Right lobe of liver (tissue), 6 donors: Measurements from ENCODE around the gene RABGAP1. TPM values are rescaled to one million over a fixed set of nuclear protein-coding genes. Genes with fewer than 3 reads are reported as not detected.
A peak's percentile ranks its signal among the peaks of the same experiment; 100 is the strongest.

Experiments
- ATAC-seq, 4 donors: fragments of 200-7000 bp; cut with Tn5 transposase; one replicate each; pipeline ENCODE4 v1.9.1; 2020; ENCODE audit warnings: mild to moderate bottlenecking in 4 of 4, moderate library complexity in 4 of 4
- DNase-seq, 3 donors: peaks; one replicate each; pipeline ENCODE4 v3.0.0-alpha.2; 2020
- H3K27ac ChIP-seq, 3 donors: fragments of 200-600 bp; one replicate each; pipeline ENCODE4 v1.8.0; 2022
- H3K27me3 ChIP-seq, 2 donors: fragments of 200-600 bp; one replicate each; pipeline ENCODE4 v1.8.0; 2022
- H3K36me3 ChIP-seq, 4 donors: fragments of 200-600 bp; sonication (generic) in 1 of 4; one replicate each; pipeline versions ENCODE4 v1.5.1 to v1.8.0; 2017 to 2022; ENCODE audit warnings: control low read depth in 1 of 4
- H3K4me1 ChIP-seq, 4 donors: fragments of 200-600 bp; sonication (generic) in 1 of 4; one replicate each; pipeline versions ENCODE4 v1.5.1 to v1.8.0; 2017 to 2022; ENCODE audit warnings: control low read depth in 1 of 4
- H3K4me3 ChIP-seq, 3 donors: fragments of 200-600 bp; one replicate each; pipeline ENCODE4 v1.8.0; 2022
- H3K9me3 ChIP-seq, 4 donors: fragments of 200-600 bp; sonication (generic) in 1 of 4; one replicate each; pipeline versions ENCODE4 v1.5.1 to v1.8.0; 2017 to 2022; ENCODE audit warnings: control low read depth in 1 of 4
- POLR2A ChIP-seq: fragments of 450-650 bp; IDR thresholded peaks from one replicate; pipeline ENCODE4 v1.6.1; 2017; ENCODE audit warnings: antibody characterized with exemption, mild to moderate bottlenecking
- WGBS: methylation state at CpG from one replicate; pipeline ENCODE4 v1.1.6; 2018; ENCODE audit warnings: low coverage, low lambda C conversion rate; ENCODE audit not compliant: insufficient coverage; ENCODE audit errors: missing lambda C conversion rate; 5-methylcytosine and 5-hydroxymethylcytosine counted together
- intact Hi-C, 2 donors: fragments of 100-400 bp; cut with DNase I; formaldehyde crosslinking; loops; one replicate each; pipeline versions ENCODE4 v1.11.2 to v1.14.1; 2022
- total RNA-seq, 6 experiments: library from RNA; depleted of rRNA in 2 of 6; stranded (reverse); fragments of >200 nt in 2 of 6; fragmentation: NEBNext Ultra II Directional in 3 of 6; extraction: Animal tissue kit (Norgen Biotek cat#: 25700) in 3 of 6; gene quantifications; one replicate each; pipeline versions ENCODE4 v1.1.0 to v1.2.4, GENCODE V29; 2016 to 2023
- TF ChIP-seq, protein P1 (sequence below), 4 donors: fragments of 200-600 bp in 3 of 4; fragments of 450-650 bp in 1 of 4; IDR thresholded peaks; one replicate each; pipeline versions ENCODE4 v1.5.1 to v1.8.0; 2016 to 2022; ENCODE audit warnings: antibody characterized with exemption in 4 of 4, mild to moderate bottlenecking in 2 of 4
- donor health status: DM: no; HTN: yes; CAD: no.
- donor health status: DM: no; HTN: no; CAD: no.
- donor health status: DM: no; HTN: no; CAD: no.
- donor health status: DM: no; HTN: yes; CAD: no.
- donor health status: DM: no; HTN: yes; CAD: no.

Gene RABGAP1
- total RNA-seq, 6 experiments from 2014 or later = 11.4 to 15.4 (median 13.5) TPM

DNA sequence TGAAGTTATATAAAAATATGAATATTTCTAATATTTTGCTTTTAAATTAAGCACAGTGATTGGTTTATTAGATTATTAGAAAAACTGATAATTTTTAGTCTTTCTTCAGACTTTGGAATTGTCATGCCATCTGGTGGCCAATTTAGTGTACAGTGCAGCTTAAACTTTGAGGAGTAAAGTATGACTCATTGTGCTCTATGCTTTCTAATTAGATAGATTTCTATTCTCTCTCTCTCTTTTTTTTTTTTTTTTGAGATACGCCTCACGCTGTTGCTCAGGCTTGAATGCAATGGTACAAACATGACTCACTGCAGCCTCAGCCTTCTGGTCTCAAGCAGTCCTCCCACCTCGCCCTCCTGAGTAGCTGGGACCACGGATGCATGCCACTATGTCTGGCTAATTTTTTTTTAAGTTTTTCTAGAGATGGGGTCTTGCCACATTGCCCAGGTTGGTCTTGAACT is 50.6 kb downstream of the RABGAP1 start:
- no peaks in the 10 kb centered on the region for H3K4me1 ChIP-seq
- DNase-seq (no peak), ATAC-seq (peak; percentile 73 to 94 (median 76))
- no peak overlapping the region for H3K4me3 ChIP-seq
- TF ChIP-seq POLR2A = no peak
- TF ChIP-seq, protein P1, sequence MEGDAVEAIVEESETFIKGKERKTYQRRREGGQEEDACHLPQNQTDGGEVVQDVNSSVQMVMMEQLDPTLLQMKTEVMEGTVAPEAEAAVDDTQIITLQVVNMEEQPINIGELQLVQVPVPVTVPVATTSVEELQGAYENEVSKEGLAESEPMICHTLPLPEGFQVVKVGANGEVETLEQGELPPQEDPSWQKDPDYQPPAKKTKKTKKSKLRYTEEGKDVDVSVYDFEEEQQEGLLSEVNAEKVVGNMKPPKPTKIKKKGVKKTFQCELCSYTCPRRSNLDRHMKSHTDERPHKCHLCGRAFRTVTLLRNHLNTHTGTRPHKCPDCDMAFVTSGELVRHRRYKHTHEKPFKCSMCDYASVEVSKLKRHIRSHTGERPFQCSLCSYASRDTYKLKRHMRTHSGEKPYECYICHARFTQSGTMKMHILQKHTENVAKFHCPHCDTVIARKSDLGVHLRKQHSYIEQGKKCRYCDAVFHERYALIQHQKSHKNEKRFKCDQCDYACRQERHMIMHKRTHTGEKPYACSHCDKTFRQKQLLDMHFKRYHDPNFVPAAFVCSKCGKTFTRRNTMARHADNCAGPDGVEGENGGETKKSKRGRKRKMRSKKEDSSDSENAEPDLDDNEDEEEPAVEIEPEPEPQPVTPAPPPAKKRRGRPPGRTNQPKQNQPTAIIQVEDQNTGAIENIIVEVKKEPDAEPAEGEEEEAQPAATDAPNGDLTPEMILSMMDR (IDR thresholded peaks at IDR 0.05) = peak; percentile 65 to 82 (median 74)
- 26% methylated on average over 3 of the region's 4 CpGs for WGBS
- no peaks in the 10 kb centered on the region for H3K27me3 ChIP-seq
- no peaks in the 10 kb centered on the region for H3K9me3 ChIP-seq
- intact Hi-C loops = no loop called here
- H3K27ac ChIP-seq = no peak overlapping the region
- H3K36me3 ChIP-seq = peaks cover 0 to 23% (median 4%) of the 10 kb centered on the region in 4 donors

DNA sequence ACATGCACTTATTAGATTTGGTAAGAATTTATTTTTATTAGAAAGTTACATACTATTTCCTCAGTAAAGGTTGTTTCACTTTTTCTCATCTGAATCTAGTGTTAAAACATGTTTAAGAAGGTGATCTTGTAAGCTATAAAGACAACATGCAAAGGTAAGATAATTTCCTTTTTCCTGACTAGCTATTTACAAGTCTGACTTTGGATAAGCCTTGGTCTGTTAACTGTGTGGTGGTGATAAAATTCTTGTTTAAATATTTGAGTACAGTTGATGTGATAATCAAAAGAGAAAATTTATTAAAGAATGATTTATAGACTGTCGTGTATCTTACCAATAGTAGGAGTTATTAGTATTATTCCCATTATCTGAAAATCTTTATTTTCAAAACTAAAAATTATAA is 55.8 kb downstream of the RABGAP1 start:
- ATAC-seq = no peak
- Histone ChIP-seq H3K9me3 (no peaks in the 10 kb centered on the region), H3K27me3 (no peaks in the 10 kb centered on the region), H3K4me1 (peaks cover 0 to 4% (median 0%) of the 10 kb centered on the region in 4 donors), H3K36me3 (peaks cover 0 to 5% (median 0%) of the 10 kb centered on the region in 4 donors), H3K4me3 (no peak overlapping the region), H3K27ac (no peak overlapping the region)
- TF ChIP-seq POLR2A = no peak
- TF ChIP-seq, protein P1 (IDR thresholded peaks at IDR 0.05) = no peak
- intact Hi-C loops = no loop called here
- 31% methylated on average over 1 of the region's 1 CpG for WGBS
- no peak for DNase-seq

DNA sequence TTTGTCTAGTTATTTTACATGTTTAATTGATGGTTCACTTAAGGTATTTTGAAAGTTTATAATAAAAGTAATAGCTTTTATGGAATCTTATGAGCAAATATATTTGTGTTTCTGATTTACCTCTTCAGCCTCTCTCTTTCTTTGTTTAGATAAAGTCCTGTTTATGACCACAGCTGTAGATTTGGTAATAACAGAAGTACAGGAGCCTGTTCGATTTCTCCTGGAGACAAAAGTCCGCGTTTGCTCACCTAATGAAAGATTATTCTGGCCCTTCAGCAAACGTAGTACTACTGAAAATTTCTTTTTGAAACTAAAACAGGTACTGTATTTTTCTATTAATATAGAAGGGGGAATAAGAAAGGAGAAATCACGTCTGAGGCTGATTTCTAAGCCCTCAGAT is 57.6 kb downstream of the RABGAP1 start:
- peak; percentile 68 to 84 (median 72) for ATAC-seq
- WGBS = 32% methylated on average over 5 of the region's 5 CpGs
- Histone ChIP-seq H3K27ac (peak overlapping the region in 2 of 3 donors; percentile 2 to 21), H3K4me1 (peaks cover 0 to 11% (median 0%) of the 10 kb centered on the region in 4 donors), H3K4me3 (no peak overlapping the region), H3K9me3 (no peaks in the 10 kb centered on the region), H3K36me3 (peaks cover 0 to 5% (median 0%) of the 10 kb centered on the region in 4 donors), H3K27me3 (no peaks in the 10 kb centered on the region)
- intact Hi-C loops = no loop called here
- DNase-seq = no peak
- TF ChIP-seq POLR2A = no peak
- TF ChIP-seq, protein P1 (IDR thresholded peaks at IDR 0.05) = no peak

DNA sequence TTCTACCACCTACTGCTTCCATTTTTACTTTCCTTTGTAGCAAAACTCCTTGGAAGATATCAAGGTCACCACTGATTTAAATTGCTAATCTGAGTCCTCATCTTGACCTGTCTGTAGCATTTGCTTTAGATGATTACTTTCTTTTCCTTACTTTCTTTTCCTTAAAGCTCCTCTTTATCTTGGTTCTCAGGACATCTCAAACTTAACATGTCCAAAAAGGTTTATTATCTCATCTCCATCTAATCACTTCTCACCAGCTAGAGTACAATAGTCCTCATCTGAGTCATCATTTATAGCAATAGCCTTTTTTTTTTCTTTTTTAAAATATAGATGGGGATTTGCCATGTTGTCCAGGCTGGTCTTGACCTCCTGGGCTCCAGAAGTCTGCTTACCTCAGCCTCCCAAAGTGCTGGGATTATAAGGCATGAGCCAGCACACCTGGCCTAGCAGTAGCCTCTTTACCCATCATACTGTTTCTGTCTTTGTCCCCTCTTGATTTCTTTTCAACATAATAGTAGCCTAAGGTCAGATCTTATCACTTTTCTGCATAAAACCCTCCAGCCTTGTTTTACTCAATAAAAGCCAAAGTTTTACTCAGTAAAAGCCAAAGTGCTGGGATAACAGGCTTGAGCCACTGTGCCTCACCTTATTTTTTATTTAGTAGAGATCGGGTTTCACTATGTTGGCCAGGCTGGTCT is 59.7 kb downstream of the RABGAP1 start:
- intact Hi-C loops = no loop called here
- peaks cover 0 to 5% (median 0%) of the 10 kb centered on the region in 4 donors for H3K36me3 ChIP-seq
- no peak for DNase-seq
- TF ChIP-seq POLR2A = no peak
- TF ChIP-seq, protein P1 (IDR thresholded peaks at IDR 0.05) = no peak
- 100% methylated on average over 1 of the region's 1 CpG for WGBS
- no peaks in the 10 kb centered on the region for H3K27me3 ChIP-seq
- ATAC-seq = no peak
- no peaks in the 10 kb centered on the region for H3K9me3 ChIP-seq
- no peak overlapping the region for H3K4me3 ChIP-seq
- no peak overlapping the region for H3K27ac ChIP-seq
- peaks cover 0 to 11% (median 0%) of the 10 kb centered on the region in 4 donors for H3K4me1 ChIP-seq
